K562 (cell line): ENCODE measurements around the gene OR6K2. TPM values are rescaled to one million over a fixed set of nuclear protein-coding genes. Genes with fewer than 3 reads are reported as not detected.

Experiments
- ARID1B ChIP-seq: fragments of 450-650 bp; IDR thresholded peaks from 2 replicates; pipeline ENCODE4 v1.6.1; 2016; ENCODE audit warnings: antibody characterized with exemption, mild to moderate bottlenecking, inconsistent platforms
- CBFA2T3 ChIP-seq: fragments of 450-650 bp; IDR thresholded peaks from 2 replicates; pipeline ENCODE4 v1.6.1; 2017
- CEBPG ChIP-seq, 3 experiments: fragments of 200-800 bp in 1 of 3; sonication (Bioruptor generic) in 1 of 3; sonication (generic) in 1 of 3; formaldehyde crosslinking in 1 of 3; IDR thresholded peaks in 2 of 3; conservative IDR thresholded peaks in 1 of 3; 2 replicates each; pipeline versions ENCODE4 v1.6.1 to v1.8.0; 2016 to 2022; ENCODE audit warnings: missing compliant biosample characterization in 2 of 3, missing genetic modification characterization in 2 of 3, mild to moderate bottlenecking in 1 of 3, missing genetic modification reagents in 1 of 3
- DPF2 ChIP-seq: fragments of 450-650 bp; IDR thresholded peaks from 2 replicates; pipeline ENCODE4 v1.6.1; 2016
- ELK1 ChIP-seq: sonication (generic); formaldehyde crosslinking; IDR thresholded peaks from 2 replicates; pipeline ENCODE4 v1.8.1; 2022; ENCODE audit warnings: missing genetic modification reagents
- HMBOX1 ChIP-seq: sonication (generic); IDR thresholded peaks from 2 replicates; pipeline ENCODE4 v1.6.1; 2016
- JUND ChIP-seq, 2 experiments: IDR thresholded peaks; 2 replicates in 1 of 2; 3 replicates in 1 of 2; pipeline ENCODE4 v1.6.1; 2011; ENCODE audit warnings: borderline replicate concordance in 2 of 2, low read depth in 2 of 2, low read length in 2 of 2, improper control_type of control experiment in 1 of 2, missing biosample characterization in 1 of 2, missing genetic modification characterization in 1 of 2, missing genetic modification reagents in 1 of 2
- POLR2AphosphoS5 ChIP-seq: IDR thresholded peaks from 2 replicates; pipeline ENCODE4 v1.6.1; 2011; ENCODE audit warnings: mild to moderate bottlenecking, low read depth, low read length, moderate library complexity; ENCODE audit not compliant: control insufficient read depth, insufficient read depth
- PREB ChIP-seq: sonication (generic); formaldehyde crosslinking; IDR thresholded peaks from 2 replicates; pipeline ENCODE4 v1.8.1; 2023; ENCODE audit warnings: mild to moderate bottlenecking, missing genetic modification reagents
- RCOR1 ChIP-seq, 2 experiments: IDR thresholded peaks; 2 replicates each; pipeline ENCODE4 v1.6.1; 2012; ENCODE audit warnings: low read depth in 2 of 2, low read length in 2 of 2, borderline replicate concordance in 1 of 2, improper control_type of control experiment in 1 of 2
- SMARCA4 ChIP-seq: fragments of 450-650 bp; IDR thresholded peaks from 2 replicates; pipeline ENCODE4 v1.6.1; 2016
- SMARCB1 ChIP-seq: IDR thresholded peaks from 2 replicates; pipeline ENCODE4 v1.6.1; 2011; ENCODE audit warnings: improper control_type of control experiment, low read depth; ENCODE audit not compliant: insufficient read length
- TAL1 ChIP-seq: fragments of 450-650 bp; IDR thresholded peaks from 2 replicates; pipeline ENCODE4 v1.6.1; 2016; ENCODE audit warnings: mild to moderate bottlenecking
- TCF3 ChIP-seq: sonication (generic); formaldehyde crosslinking; IDR thresholded peaks from 2 replicates; pipeline ENCODE4 v1.4.0; 2020; ENCODE audit warnings: mild to moderate bottlenecking, missing genetic modification reagents
- TEAD4 ChIP-seq, 2 experiments: sonication (generic) in 1 of 2; formaldehyde crosslinking in 1 of 2; IDR thresholded peaks; 2 replicates each; pipeline versions ENCODE4 v1.6.1 to v1.8.0; 2012 to 2022; ENCODE audit warnings: borderline replicate concordance in 1 of 2, inconsistent platforms in 1 of 2, low read length in 1 of 2, mild to moderate bottlenecking in 1 of 2, missing genetic modification reagents in 1 of 2
- ZSCAN29 ChIP-seq: fragments of 450-650 bp; IDR thresholded peaks from 2 replicates; pipeline ENCODE4 v1.6.1; 2017
- polyA plus RNA-seq, 8 experiments: library from polyadenylated mRNA; depleted of rRNA in 4 of 8; stranded (reverse) in 5 of 8; unstranded in 3 of 8; fragments of >200 nt; fragmentation: Nextera tagmentation in 2 of 8; fragmentation: Illumina TruSeq in 1 of 8; extraction: Ambion mirVana in 2 of 8; extraction: Trizol in 1 of 8; gene quantifications; 2 replicates each; pipeline versions ENCODE4 v1.2.1 to v1.2.3, GENCODE V29; 2011 to 2014; ENCODE audit warnings: inconsistent platforms in 1 of 8, missing spikeins in 1 of 8
- total RNA-seq, 7 experiments: library from RNA; depleted of rRNA in 6 of 7; stranded (reverse); fragments of >200 nt in 6 of 7; fragmentation: Illumina TruSeq in 2 of 7; extraction: Trizol in 2 of 7; gene quantifications; 2 replicates each; pipeline versions ENCODE4 v1.2.1 to v1.2.3, GENCODE V29; 2011 to 2021; ENCODE audit warnings: low replicate concordance in 1 of 7

The OR6K2 gene
- total and polyA plus RNA-seq, 9 of the 15 experiments (the other 6 are each of a cell fraction or from before 2014, with no cell fraction given): not detected

- TF ChIP-seq TAL1 (peak; percentile 77), PREB (CRISPR knock-in tag) (no peak), CEBPG (CRISPR knock-in tag; IDR thresholded peaks at IDR 0.05) (no peak), CEBPG (tag; conservative IDR thresholded peaks at IDR 0.05 in 1 of 2, IDR thresholded peaks at IDR 0.05 in 1 of 2) (no peak), POLR2AphosphoS5 (peak; percentile 73; the same call in 1 of the 2 replicates), SMARCB1 (peak; percentile 34), HMBOX1 (peak; percentile 46; the same call in 1 of the 2 replicates), SMARCA4 (peak; percentile 80), ELK1 (CRISPR knock-in tag) (no peak), ARID1B (peak; percentile 89), DPF2 (peak; percentile 79), RCOR1 (IDR thresholded peaks at IDR 0.05; ENCODE audit: borderline replicate concordance in 1 of 2, low read depth in 2 of 2, low read length in 2 of 2) (peak in 1 of 2 experiments; percentile 28; a peak in 1 of 4 replicates), TEAD4 (IDR thresholded peaks at IDR 0.05; ENCODE audit: low read length) (peak; percentile 73), TEAD4 (CRISPR knock-in tag; IDR thresholded peaks at IDR 0.05; ENCODE audit: borderline replicate concordance) (no peak), ZSCAN29 (no peak), JUND (IDR thresholded peaks at IDR 0.05; ENCODE audit: borderline replicate concordance, low read depth, low read length) (0 out of 2 replicates have a peak, but pooled peaks have one; percentile 35), JUND (tag; IDR thresholded peaks at IDR 0.05; ENCODE audit: borderline replicate concordance, low read depth, low read length) (no peak), TCF3 (peak; percentile 73), CBFA2T3 (peak; percentile 85)
Observed at GRCh38 chr1:158691907-158692306, 8.5 kb downstream of the OR6K2 start (continued).
